PFSK-1 (cell line): Measurements from ENCODE around the gene ARHGAP15.

Experiments
- FOXP2 ChIP-seq: optimal IDR thresholded peaks from 2 replicates; pipeline ENCODE3; 2011; ENCODE audit warnings: borderline replicate concordance, control low read depth, inconsistent platforms; ENCODE audit not compliant: insufficient read depth; ENCODE audit errors: extremely low read length, extremely low read depth
- POLR2AphosphoS5 ChIP-seq: IDR thresholded peaks from 2 replicates; pipeline ENCODE4 v1.6.1; 2012; ENCODE audit warnings: low read depth, mild to moderate bottlenecking, control low read depth, low read length, moderate library complexity
- REST ChIP-seq, 2 experiments: IDR thresholded peaks; 2 replicates each; pipeline versions ENCODE4 v1.6.1 to v1.8.0; 2011 to 2012; ENCODE audit warnings: low read depth in 2 of 2, low read length in 2 of 2, control low read depth in 1 of 2, inconsistent platforms in 1 of 2, mild to moderate bottlenecking in 1 of 2, moderate library complexity in 1 of 2; ENCODE audit not compliant: insufficient read depth in 1 of 2
- SIN3A ChIP-seq: IDR thresholded peaks from 2 replicates; pipeline ENCODE4 v1.6.1; 2012; ENCODE audit warnings: mild to moderate bottlenecking, low read length, moderate library complexity, borderline replicate concordance; ENCODE audit not compliant: insufficient read depth
- TAF1 ChIP-seq: IDR thresholded peaks from 2 replicates; pipeline ENCODE4 v1.6.1; 2012; ENCODE audit warnings: low read length, control low read depth, borderline replicate concordance; ENCODE audit not compliant: insufficient read depth

The ARHGAP15 gene

GRCh38 chr2:143807671-143808070 lies 678.5 kb downstream of the ARHGAP15 start:
- TF ChIP-seq FOXP2 (no peak), POLR2AphosphoS5 (no peak), TAF1 (no peak)

DNA sequence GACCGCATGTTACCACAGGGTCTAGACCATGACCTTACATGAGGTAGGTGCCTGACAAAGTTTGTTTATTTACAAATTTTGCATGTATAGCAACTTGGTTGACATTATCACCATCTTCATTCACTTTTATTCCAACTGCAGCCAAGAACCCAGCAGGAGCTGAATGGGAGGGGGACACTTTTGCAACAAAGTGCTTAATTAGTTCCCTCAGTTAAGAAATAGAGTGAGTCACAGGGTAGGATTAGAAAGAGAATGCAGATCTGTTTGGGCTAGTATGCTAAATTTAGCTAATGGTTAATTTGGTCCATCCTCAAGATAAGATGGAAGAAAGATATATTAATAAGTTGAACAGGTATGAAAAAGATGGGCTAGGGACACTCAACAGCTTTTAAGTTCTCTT lies 678.9 kb downstream of the ARHGAP15 start:
- TF ChIP-seq POLR2AphosphoS5: no peak
- TF ChIP-seq TAF1: no peak
- TF ChIP-seq SIN3A: no peak
- TF ChIP-seq FOXP2: no peak
- TF ChIP-seq REST (IDR thresholded peaks at IDR 0.05; ENCODE audit: insufficient read depth in 1 of 2, low read depth in 2 of 2, low read length in 2 of 2): no peak

DNA sequence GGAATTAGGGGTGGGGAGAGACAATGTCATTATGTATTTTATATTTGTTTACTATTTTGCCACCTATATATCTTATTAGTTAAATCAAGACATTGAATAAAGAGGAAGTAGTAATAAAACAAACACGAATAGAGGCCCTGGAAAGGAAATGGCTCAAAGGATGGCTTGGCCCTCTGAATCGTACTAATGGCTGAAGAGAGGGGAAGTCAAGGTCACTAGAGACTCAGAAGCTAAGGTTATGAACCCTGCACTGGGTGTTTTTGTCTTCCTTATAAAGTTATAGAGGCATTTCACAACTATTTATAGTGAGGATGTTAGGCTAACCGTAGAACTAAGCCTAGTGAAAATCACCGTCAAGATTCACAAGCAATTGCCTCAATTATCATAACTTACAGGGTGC lies 685.9 kb downstream of the ARHGAP15 start:
- TF ChIP-seq SIN3A (no peak), FOXP2 (no peak), TAF1 (no peak), POLR2AphosphoS5 (no peak), REST (IDR thresholded peaks at IDR 0.05; ENCODE audit: insufficient read depth in 1 of 2, low read depth in 2 of 2, low read length in 2 of 2) (no peak)

DNA sequence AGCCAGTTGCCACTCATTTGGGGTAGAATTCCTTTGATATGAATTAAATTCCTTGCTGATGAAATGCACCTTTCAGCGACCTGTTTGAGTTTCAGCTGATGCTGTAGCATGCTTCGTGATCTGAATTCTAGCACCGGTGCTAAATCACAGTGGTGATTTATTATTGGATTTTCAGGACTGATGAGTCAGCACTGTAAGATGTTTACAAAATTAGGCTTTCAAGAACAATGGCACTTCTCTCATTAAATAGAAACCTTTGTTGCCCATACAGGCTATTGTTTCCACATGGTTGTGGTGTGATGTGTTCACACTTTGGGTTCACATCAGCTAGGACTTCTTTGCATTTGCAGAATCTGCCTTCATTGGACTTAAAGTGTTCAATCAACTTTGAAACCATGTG lies 687.7 kb downstream of the ARHGAP15 start:
- no peak for TF ChIP-seq REST (IDR thresholded peaks at IDR 0.05; ENCODE audit: insufficient read depth in 1 of 2, low read depth in 2 of 2, low read length in 2 of 2)
- no peak for TF ChIP-seq TAF1
- no peak for TF ChIP-seq FOXP2
